Tibial nerve (tissue), 4 donors: ENCODE data around the gene NKTR. TPM values are rescaled to one million over a fixed set of nuclear protein-coding genes. Genes with fewer than 3 reads are reported as not detected.

Source experiments
- DNase-seq, 2 donors: peaks; one replicate each; pipeline ENCODE4 v3.0.0-alpha.2; 2019; ENCODE audit warnings: low spot score in 2 of 2
- H3K27ac ChIP-seq, 4 donors: fragments of 200-600 bp; sonication (generic) in 3 of 4; one replicate each; pipeline ENCODE4 v1.5.1; 2017 to 2019; ENCODE audit warnings: mild to moderate bottlenecking in 1 of 4
- H3K27me3 ChIP-seq, 2 donors: fragments of 200-600 bp; sonication (generic) in 1 of 2; one replicate each; pipeline versions ENCODE4 v1.5.1 to v1.6.0; 2017 to 2019
- H3K36me3 ChIP-seq, 3 donors: fragments of 200-600 bp; sonication (generic); one replicate each; pipeline ENCODE4 v1.5.1; 2018 to 2019
- H3K4me1 ChIP-seq, 4 donors: fragments of 200-600 bp; sonication (generic) in 3 of 4; one replicate each; pipeline ENCODE4 v1.5.1; 2017 to 2019
- H3K4me3 ChIP-seq, 4 donors: fragments of 200-600 bp; sonication (generic) in 3 of 4; one replicate each; pipeline ENCODE4 v1.5.1; 2017 to 2019; ENCODE audit warnings: mild to moderate bottlenecking in 1 of 4, moderate library complexity in 1 of 4
- H3K9me3 ChIP-seq, 4 donors: fragments of 200-600 bp; sonication (generic) in 3 of 4; one replicate each; pipeline ENCODE4 v1.5.1; 2017 to 2019
- CTCF ChIP-seq, 5 experiments: fragments of 200-600 bp in 3 of 5; fragments of 450-650 bp in 2 of 5; sonication (generic) in 3 of 5; IDR thresholded peaks; one replicate each; pipeline ENCODE4 v1.5.1; 2016 to 2019; ENCODE audit warnings: antibody characterized with exemption in 5 of 5, mild to moderate bottlenecking in 3 of 5, moderate library complexity in 2 of 5
- EP300 ChIP-seq, 2 donors: sonication (generic); formaldehyde crosslinking; IDR thresholded peaks; one replicate each; pipeline ENCODE4 v1.6.1; 2017; ENCODE audit warnings: antibody characterized with exemption in 2 of 2, mild to moderate bottlenecking in 1 of 2
- POLR2A ChIP-seq, 2 donors: fragments of 450-650 bp; IDR thresholded peaks; one replicate each; pipeline ENCODE4 v1.6.1; 2017; ENCODE audit warnings: antibody characterized with exemption in 2 of 2, mild to moderate bottlenecking in 2 of 2, moderate library complexity in 2 of 2
- WGBS, 2 donors: methylation state at CpG; one replicate each; pipeline ENCODE4 v1.1.5; 2018; 5-methylcytosine and 5-hydroxymethylcytosine counted together
- total RNA-seq, 4 donors: library from RNA; depleted of rRNA; stranded (reverse); fragments of >200 nt; gene quantifications; one replicate each; pipeline ENCODE4 v1.1.0, GENCODE V29; 2016

The NKTR gene
- total RNA-seq, 4 donors from 2014 or later = 122 to 175 (median 146) TPM

DNA sequence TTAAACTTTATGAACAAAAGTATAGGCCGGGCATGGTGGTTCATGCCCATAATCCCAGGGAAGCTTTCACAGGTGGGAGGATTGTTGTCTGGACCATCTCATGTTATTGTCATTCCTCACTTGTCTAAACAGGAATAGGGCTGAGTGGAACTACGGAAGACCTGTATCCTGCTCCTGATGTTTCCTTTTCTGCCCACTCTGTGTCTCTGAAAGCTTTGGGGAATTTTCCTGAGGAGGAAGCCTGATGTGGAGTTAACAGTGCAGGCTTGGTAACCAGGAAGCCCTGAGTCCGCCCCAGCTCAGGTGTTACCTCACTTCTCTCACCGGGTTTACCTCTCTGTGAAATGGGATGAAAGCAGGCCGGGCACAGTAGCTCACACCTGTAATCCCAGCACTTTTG lies 11.9 kb upstream of the NKTR start:
- Histone ChIP-seq H3K36me3 (peaks cover 0 to 6% (median 1%) of the 10 kb centered on the region in 3 donors), H3K27ac (no peak overlapping the region), H3K9me3 (no peaks in the 10 kb centered on the region), H3K27me3 (no peaks in the 10 kb centered on the region), H3K4me3 (no peak overlapping the region), H3K4me1 (peaks cover 0 to 17% (median 4%) of the 10 kb centered on the region in 4 donors)
- TF ChIP-seq POLR2A (IDR thresholded peaks at IDR 0.05) (no peak), CTCF (IDR thresholded peaks at IDR 0.05) (no peak), EP300 (IDR thresholded peaks at IDR 0.05) (no peak)
- DNase-seq = no peak
- 90 to 92% methylated on average over 5 of the region's 5 CpGs for WGBS, 2 donors

GRCh38 chr3:42589382-42590109 lies 10.9 kb upstream of the NKTR start:
- no peak for TF ChIP-seq CTCF (IDR thresholded peaks at IDR 0.05)
- no peak for TF ChIP-seq POLR2A (IDR thresholded peaks at IDR 0.05)
- peaks cover 0 to 17% (median 4%) of the 10 kb centered on the region in 4 donors for H3K4me1 ChIP-seq
- H3K9me3 ChIP-seq = no peaks in the 10 kb centered on the region
- H3K36me3 ChIP-seq = peaks cover 0 to 16% (median 10%) of the 10 kb centered on the region in 3 donors
- H3K27ac ChIP-seq = peak overlapping the region; percentile 79 to 93 (median 88)
- H3K4me3 ChIP-seq = peak overlapping the region in 2 of 4 donors; percentile 62 to 67
- no peak for DNase-seq
- no peaks in the 10 kb centered on the region for H3K27me3 ChIP-seq
- WGBS, 2 donors = 89 to 92% methylated on average over 20 of the region's 20 CpGs

DNA sequence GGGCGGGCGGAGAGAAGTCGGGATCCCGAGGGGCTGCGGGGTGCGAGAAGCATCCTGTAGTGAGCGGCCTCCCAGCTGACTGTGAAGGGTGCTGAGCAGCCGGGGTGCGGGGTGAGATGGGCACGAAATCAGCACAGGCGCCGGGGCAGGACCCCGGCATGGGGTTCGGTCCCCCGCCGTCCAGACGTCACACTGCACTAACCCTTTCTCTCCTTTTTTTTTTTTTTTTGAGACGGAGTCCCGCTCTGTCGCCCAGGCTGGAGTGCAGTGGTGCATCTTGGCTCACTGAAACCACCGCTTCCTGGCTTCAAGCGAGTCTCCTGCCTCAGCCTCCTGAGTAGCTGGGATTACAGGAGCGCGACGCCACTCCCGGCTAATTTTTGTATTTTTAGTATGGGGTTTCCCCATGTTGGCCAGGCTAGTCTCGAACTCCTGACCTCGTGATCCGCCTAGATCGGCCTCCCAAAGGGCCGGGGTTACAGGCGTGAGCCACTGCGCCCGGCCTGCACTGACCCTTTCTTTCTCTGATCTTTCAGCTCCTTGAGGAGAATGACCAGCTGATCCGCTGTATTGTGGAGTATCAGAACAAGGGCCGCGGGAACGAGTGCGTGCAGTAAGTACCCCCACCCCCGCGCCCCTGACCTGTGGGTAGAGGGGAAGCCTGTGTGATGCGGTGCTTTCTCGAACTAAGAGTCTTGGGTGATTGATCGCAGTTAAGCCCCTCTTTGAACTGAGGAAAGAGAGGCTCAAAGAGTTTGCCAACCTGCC lies 9.3 kb upstream of the NKTR start:
- no peak for DNase-seq
- no peaks in the 10 kb centered on the region for H3K27me3 ChIP-seq
- TF ChIP-seq CTCF (IDR thresholded peaks at IDR 0.05) (no peak), EP300 (IDR thresholded peaks at IDR 0.05) (no peak), POLR2A (IDR thresholded peaks at IDR 0.05) (no peak)
- no peaks in the 10 kb centered on the region for H3K9me3 ChIP-seq
- 6 to 7% methylated on average over 41 to 43 of the region's 44 CpGs for WGBS, 2 donors
- H3K4me3 ChIP-seq = peak overlapping the region; percentile 47 to 79 (median 64)
- peaks cover 0 to 17% (median 4%) of the 10 kb centered on the region in 4 donors for H3K4me1 ChIP-seq
- peaks cover 0 to 18% (median 10%) of the 10 kb centered on the region in 3 donors for H3K36me3 ChIP-seq
- H3K27ac ChIP-seq = peak overlapping the region; percentile 79 to 93 (median 88)

DNA sequence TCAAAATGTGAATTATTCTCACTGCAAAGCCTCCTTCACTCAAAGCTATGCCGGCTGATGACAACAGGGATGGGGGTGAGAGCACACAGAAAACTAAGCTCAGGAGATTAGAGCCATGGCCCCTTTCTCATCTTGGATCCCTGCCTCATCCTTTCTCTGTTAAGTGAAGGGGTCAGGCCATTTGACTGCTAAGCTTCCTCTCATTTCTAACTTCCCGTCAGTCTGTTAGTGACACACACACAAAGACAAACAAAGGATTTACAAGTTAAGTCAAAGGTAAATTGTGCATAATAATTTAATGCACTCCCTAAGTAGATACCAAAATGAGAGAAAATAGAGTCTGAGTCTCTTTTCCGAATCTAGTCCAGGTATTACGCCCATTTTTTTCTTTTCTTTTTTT lies 8.7 kb upstream of the NKTR start:
- peak overlapping the region in 1 of 4 donors; percentile 67 for H3K4me3 ChIP-seq
- WGBS, 2 donors = 67 to 80% methylated on average over 4 of the region's 4 CpGs
- H3K27me3 ChIP-seq = no peaks in the 10 kb centered on the region
- no peak for DNase-seq
- TF ChIP-seq EP300 (IDR thresholded peaks at IDR 0.05) = no peak
- H3K4me1 ChIP-seq = peaks cover 0 to 17% (median 4%) of the 10 kb centered on the region in 4 donors
- H3K36me3 ChIP-seq = peaks cover 0 to 18% (median 10%) of the 10 kb centered on the region in 3 donors
- peak overlapping the region; percentile 79 to 93 (median 88) for H3K27ac ChIP-seq
- H3K9me3 ChIP-seq = no peaks in the 10 kb centered on the region

DNA sequence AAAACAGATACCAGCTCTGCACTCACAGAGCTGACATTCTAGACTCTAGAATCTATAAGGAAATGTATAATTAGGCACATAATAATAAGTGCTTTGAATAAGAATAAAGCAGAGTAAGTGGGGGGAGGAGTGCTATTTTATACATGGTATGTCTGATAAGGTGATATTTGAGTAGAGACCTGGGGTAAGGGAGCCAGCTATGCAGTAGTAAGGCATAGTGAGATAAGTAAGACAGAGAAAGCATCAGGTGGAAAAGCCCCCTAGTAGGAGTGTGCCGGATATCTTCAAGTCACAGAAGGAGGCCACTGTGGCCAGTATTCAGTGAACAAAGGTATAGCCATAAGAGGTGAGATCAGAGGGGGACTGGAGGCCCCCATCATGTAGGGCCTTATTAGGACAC lies 6.9 kb upstream of the NKTR start:
- TF ChIP-seq CTCF (IDR thresholded peaks at IDR 0.05) (no peak), POLR2A (IDR thresholded peaks at IDR 0.05) (no peak), EP300 (IDR thresholded peaks at IDR 0.05) (no peak)
- H3K4me1 ChIP-seq = peaks cover 0 to 17% (median 4%) of the 10 kb centered on the region in 4 donors
- 94 to 96% methylated on average over 1 of the region's 1 CpG for WGBS, 2 donors
- no peaks in the 10 kb centered on the region for H3K9me3 ChIP-seq
- no peak overlapping the region for H3K4me3 ChIP-seq
- no peak overlapping the region for H3K27ac ChIP-seq
- DNase-seq = no peak
- H3K36me3 ChIP-seq = peaks cover 0 to 21% (median 10%) of the 10 kb centered on the region in 3 donors
- H3K27me3 ChIP-seq = no peaks in the 10 kb centered on the region
